ENCODE measurements around the gene TRO. TPM values are rescaled to one million over a fixed set of nuclear protein-coding genes. Genes with fewer than 3 reads are reported as not detected.

Gene TRO
- total and polyA plus RNA-seq, 9 of the 15 experiments (the other 6 are each of a cell fraction or from before 2014, with no cell fraction given) = 0.18 to 1.7 (median 0.41) TPM

GRCh38 chrX:54921427-54922021 lies 900 bp downstream of the TRO start:
- intact Hi-C loops (cut with micrococcal nuclease) (no loop called here), in situ Hi-C loops (cut with MboI) (no loop called here)
- ChIA-PET CTCF (ENCODE audit: low intra/inter-chr PET ratio) (no interaction called here), POLR2A (interaction anchor here (0.6 kb wide), 1 partner anchor 1351 kb away, joined by 3 read pairs; no protein-coding TSS in a partner anchor)
- WGBS (ENCODE audit: insufficient coverage, low coverage, missing lambda C conversion rate) = 17% methylated on average over 10 of the region's 29 CpGs
- DNase-seq (ENCODE audit: extremely low read depth in 1 of 4, low spot score in 3 of 4) (no peak), ATAC-seq (no peak), FAIRE-seq (no peak)
- TF ChIP-seq FOXA1 (IDR thresholded peaks at IDR 0.05; ENCODE audit: borderline replicate concordance) = no peak
- TF ChIP-seq NRF1 (conservative IDR thresholded peaks at IDR 0.05 in 1 of 2, IDR thresholded peaks at IDR 0.05 in 1 of 2) = peak; percentile 57 to 67
- Histone ChIP-seq H4K20me1 (replicated peaks; ENCODE audit: control insufficient read depth, insufficient read depth, low read length) (no peaks in the 10 kb centered on the region), H3K4me2 (ENCODE audit: insufficient read depth, low read length) (peak overlapping the region; percentile 55), H2AFZ (ENCODE audit: low read depth, low read length) (no peak overlapping the region), H3K9ac (ENCODE audit: insufficient read depth in 1 of 2, low read depth in 2 of 2, low read length in 2 of 2) (no peak overlapping the region), H3K79me2 (ENCODE audit: control insufficient read depth, insufficient read depth, low read length) (no peaks in the 10 kb centered on the region), H3K9me1 (ENCODE audit: control insufficient read depth, insufficient read depth, low read length) (no peaks in the 10 kb centered on the region), H3K9me3 (replicated peaks; ENCODE audit: control insufficient read depth, insufficient read depth, low read depth, low read length) (no peaks in the 10 kb centered on the region), H3K36me3 (ENCODE audit: control insufficient read depth, insufficient read depth, low read length) (no peaks in the 10 kb centered on the region), H3K4me1 (replicated peaks in 1 of 2; ENCODE audit: control insufficient read depth in 2 of 2, insufficient read depth in 2 of 2, low read length in 2 of 2) (no peaks in the 10 kb centered on the region; a peak in 1 of 5 replicates), H3K27me3 (ENCODE audit: control insufficient read depth in 2 of 2, insufficient read depth in 2 of 2, low read length in 2 of 2) (peaks cover 0 to 12% of the 10 kb centered on the region in 2 experiments; a peak in 1 of 5 replicates), H3K4me3 (no peak overlapping the region), H3K27ac (ENCODE audit: extremely low read depth, low read depth, low read length) (no peak overlapping the region)
- no TSS peak for BruUV-seq (replicated peaks)

DNA sequence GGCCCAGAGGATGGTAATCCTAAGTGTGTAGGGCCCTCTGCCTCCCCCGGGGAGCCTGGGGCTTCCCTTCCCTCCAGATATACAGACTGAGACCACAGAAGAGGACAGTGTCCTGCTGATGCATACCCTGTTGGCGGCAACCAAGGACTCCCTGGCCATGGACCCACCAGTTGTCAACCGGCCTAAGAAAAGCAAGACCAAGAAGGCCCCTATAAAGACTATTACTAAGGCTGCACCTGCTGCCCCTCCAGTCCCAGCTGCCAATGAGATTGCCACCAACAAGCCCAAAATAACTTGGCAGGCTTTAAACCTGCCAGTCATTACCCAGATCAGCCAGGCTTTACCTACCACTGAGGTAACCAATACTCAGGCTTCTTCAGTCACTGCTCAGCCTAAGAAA lies 1.9 kb downstream of the TRO start:
- intact Hi-C loops (cut with micrococcal nuclease) = no loop called here
- Histone ChIP-seq H3K9ac (ENCODE audit: insufficient read depth in 1 of 2, low read depth in 2 of 2, low read length in 2 of 2) (no peak overlapping the region), H3K9me3 (replicated peaks; ENCODE audit: control insufficient read depth, insufficient read depth, low read depth, low read length) (no peaks in the 10 kb centered on the region), H3K79me2 (ENCODE audit: control insufficient read depth, insufficient read depth, low read length) (no peaks in the 10 kb centered on the region), H3K4me3 (no peak overlapping the region), H3K27me3 (ENCODE audit: control insufficient read depth in 2 of 2, insufficient read depth in 2 of 2, low read length in 2 of 2) (peaks cover 0 to 12% of the 10 kb centered on the region in 2 experiments; a peak in 1 of 5 replicates), H3K4me2 (ENCODE audit: insufficient read depth, low read length) (no peak overlapping the region), H3K9me1 (ENCODE audit: control insufficient read depth, insufficient read depth, low read length) (no peaks in the 10 kb centered on the region), H3K4me1 (replicated peaks in 1 of 2; ENCODE audit: control insufficient read depth in 2 of 2, insufficient read depth in 2 of 2, low read length in 2 of 2) (no peaks in the 10 kb centered on the region; a peak in 1 of 5 replicates), H3K27ac (ENCODE audit: extremely low read depth, low read depth, low read length) (no peak overlapping the region), H2AFZ (ENCODE audit: low read depth, low read length) (no peak overlapping the region), H4K20me1 (replicated peaks; ENCODE audit: control insufficient read depth, insufficient read depth, low read length) (no peaks in the 10 kb centered on the region), H3K36me3 (ENCODE audit: control insufficient read depth, insufficient read depth, low read length) (no peaks in the 10 kb centered on the region)
- WGBS (ENCODE audit: insufficient coverage, low coverage, missing lambda C conversion rate) = 13% methylated on average over 3 of the region's 3 CpGs
- FAIRE-seq = no peak
- in situ Hi-C loops (cut with MboI) = no loop called here
- POLR2A ChIA-PET = interaction anchor here (0.6 kb wide), 1 partner anchor 1350 kb away, joined by 3 read pairs; no protein-coding TSS in a partner anchor
- CTCF ChIA-PET (ENCODE audit: low intra/inter-chr PET ratio) = no interaction called here
- no peak for DNase-seq (ENCODE audit: extremely low read depth in 1 of 4, low spot score in 3 of 4)
- no peak for ATAC-seq
- TF ChIP-seq NKRF (IDR thresholded peaks at IDR 0.05; ENCODE audit: borderline replicate concordance) (no peak), PBX2 (CRISPR knock-in tag; IDR thresholded peaks at IDR 0.05; ENCODE audit: low read depth) (no peak), PBX2 (tag; conservative IDR thresholded peaks at IDR 0.05; ENCODE audit: low read depth) (no peak), MBD2 (IDR thresholded peaks at IDR 0.05; ENCODE audit: borderline replicate concordance, low read depth) (no peak)
- no TSS peak for BruUV-seq (replicated peaks)

Data from K562 (cell line).